Chondrocyte (in vitro differentiated cells): Measurements from ENCODE around the gene SLC13A3. TPM values are rescaled to one million over a fixed set of nuclear protein-coding genes. Genes with fewer than 3 reads are reported as not detected.

Experiments used
- DNase-seq: peaks from one replicate; pipeline ENCODE4 v3.0.0; 2021; ENCODE audit warnings: mixed read lengths, low spot score
- H3K27ac Mint-ChIP-seq: one replicate; pipeline ENCODE4 v1.8.0; 2021; ENCODE audit warnings: mild to moderate bottlenecking, moderate library complexity, mixed read lengths; ENCODE audit not compliant: unreplicated experiment
- H3K27me3 Mint-ChIP-seq: 2 replicates; pipeline ENCODE4 v1.8.0; 2021; ENCODE audit warnings: low read depth, mixed read lengths
- H3K36me3 Mint-ChIP-seq: 2 replicates; pipeline ENCODE4 v1.8.0; 2021; ENCODE audit warnings: low read depth, mixed read lengths
- H3K4me1 Mint-ChIP-seq: 2 replicates; pipeline ENCODE4 v1.8.0; 2021; ENCODE audit warnings: low read depth, mild to moderate bottlenecking, mixed read lengths
- H3K4me3 Mint-ChIP-seq: one replicate; pipeline ENCODE4 v1.8.0; 2021; ENCODE audit warnings: mild to moderate bottlenecking, moderate library complexity, mixed read lengths; ENCODE audit not compliant: unreplicated experiment
- H3K9me3 Mint-ChIP-seq: 2 replicates; pipeline ENCODE4 v1.8.0; 2021; ENCODE audit warnings: low read depth, mixed read lengths
- total RNA-seq: library from RNA; stranded (reverse); gene quantifications from 3 replicates; pipeline ENCODE4 v1.2.1, GENCODE V29; 2021
- TF ChIP-seq, protein P1 (sequence below): fragments of 200-600 bp; sonication (generic); IDR thresholded peaks from 2 replicates; pipeline ENCODE4 v1.5.0; 2021; ENCODE audit warnings: antibody characterized with exemption, mild to moderate bottlenecking, moderate library complexity

Gene SLC13A3
- total RNA-seq, 1 donor from 2014 or later = 2.5 TPM

DNA sequence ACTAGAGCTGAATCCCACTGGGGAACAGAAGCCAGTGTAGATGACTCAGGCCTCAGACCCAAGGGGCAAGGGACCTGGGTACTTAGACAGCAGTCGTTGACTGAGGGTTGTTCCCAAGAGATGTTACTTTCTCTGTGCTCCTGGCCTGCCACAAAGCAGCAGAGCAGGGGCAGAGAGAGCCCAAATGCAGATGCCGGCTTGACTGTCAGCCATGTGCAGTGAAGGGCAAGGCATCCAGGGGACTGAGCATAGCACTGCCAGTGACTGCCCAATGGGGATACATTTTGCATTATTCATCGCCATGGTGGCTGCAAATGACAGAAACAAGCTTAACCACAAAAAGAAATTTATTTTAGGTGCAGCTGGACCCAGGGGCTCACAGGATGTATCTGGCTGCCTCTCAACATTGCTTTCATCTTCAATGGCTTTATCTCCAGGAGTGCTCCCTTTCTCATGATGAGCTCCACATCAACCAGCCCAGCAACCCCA is 45.6 kb upstream of the SLC13A3 start:
- no peak overlapping the region for H3K4me3 Mint-ChIP-seq
- H3K4me1 Mint-ChIP-seq = peaks cover 18% of the 10 kb centered on the region
- H3K27ac Mint-ChIP-seq = no peak overlapping the region
- H3K27me3 Mint-ChIP-seq = no peaks in the 10 kb centered on the region
- no peaks in the 10 kb centered on the region for H3K36me3 Mint-ChIP-seq
- DNase-seq = no peak
- TF ChIP-seq, protein P1, sequence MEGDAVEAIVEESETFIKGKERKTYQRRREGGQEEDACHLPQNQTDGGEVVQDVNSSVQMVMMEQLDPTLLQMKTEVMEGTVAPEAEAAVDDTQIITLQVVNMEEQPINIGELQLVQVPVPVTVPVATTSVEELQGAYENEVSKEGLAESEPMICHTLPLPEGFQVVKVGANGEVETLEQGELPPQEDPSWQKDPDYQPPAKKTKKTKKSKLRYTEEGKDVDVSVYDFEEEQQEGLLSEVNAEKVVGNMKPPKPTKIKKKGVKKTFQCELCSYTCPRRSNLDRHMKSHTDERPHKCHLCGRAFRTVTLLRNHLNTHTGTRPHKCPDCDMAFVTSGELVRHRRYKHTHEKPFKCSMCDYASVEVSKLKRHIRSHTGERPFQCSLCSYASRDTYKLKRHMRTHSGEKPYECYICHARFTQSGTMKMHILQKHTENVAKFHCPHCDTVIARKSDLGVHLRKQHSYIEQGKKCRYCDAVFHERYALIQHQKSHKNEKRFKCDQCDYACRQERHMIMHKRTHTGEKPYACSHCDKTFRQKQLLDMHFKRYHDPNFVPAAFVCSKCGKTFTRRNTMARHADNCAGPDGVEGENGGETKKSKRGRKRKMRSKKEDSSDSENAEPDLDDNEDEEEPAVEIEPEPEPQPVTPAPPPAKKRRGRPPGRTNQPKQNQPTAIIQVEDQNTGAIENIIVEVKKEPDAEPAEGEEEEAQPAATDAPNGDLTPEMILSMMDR = no peak
- H3K9me3 Mint-ChIP-seq = peaks cover 5% of the 10 kb centered on the region

DNA sequence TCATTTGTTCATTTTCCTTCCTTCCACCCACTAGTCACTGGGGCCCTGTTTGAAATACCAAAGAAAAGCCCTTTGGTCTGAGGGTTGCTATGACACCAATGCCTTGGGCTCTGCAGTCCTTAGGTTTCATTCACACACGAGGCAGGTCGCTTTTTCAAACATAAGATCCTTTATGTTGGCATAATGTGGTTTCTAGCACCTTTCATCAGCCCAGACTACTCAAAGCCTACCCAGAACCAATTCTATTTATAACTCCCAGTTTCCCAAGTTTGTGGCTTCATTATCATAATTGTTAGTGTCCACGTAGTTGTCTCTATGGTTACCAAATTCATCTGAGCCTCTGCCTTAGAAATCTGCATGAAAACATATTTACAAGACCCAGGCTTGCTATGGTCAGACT is 44.6 kb upstream of the SLC13A3 start:
- no peak for DNase-seq
- Mint-ChIP-seq H3K27me3 (no peaks in the 10 kb centered on the region), H3K4me1 (peaks cover 19% of the 10 kb centered on the region), H3K4me3 (no peak overlapping the region), H3K9me3 (peaks cover 5% of the 10 kb centered on the region), H3K36me3 (no peaks in the 10 kb centered on the region), H3K27ac (peak overlapping the region; percentile 83)
- TF ChIP-seq, protein P1 = no peak

DNA sequence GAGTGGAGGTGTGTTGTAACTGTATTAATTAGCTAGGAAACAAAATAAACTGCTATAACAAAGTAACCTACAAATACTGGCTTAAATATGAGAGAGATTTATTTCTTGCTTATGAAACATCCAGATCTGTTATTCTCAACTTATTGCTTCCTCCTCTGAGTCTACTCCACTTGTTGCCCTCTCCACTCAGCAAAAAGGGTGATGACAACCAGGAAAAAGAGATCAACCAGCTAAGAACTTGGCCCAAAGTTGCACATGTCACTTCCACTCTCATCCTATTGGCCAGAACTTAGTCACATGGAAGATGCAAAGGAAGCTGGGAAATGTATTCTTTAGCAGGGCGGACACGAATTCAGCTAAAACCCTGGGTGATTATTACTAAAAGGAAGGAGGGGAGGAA is 43.2 kb upstream of the SLC13A3 start:
- peak overlapping the region; percentile 51 for H3K27ac Mint-ChIP-seq
- H3K4me3 Mint-ChIP-seq = no peak overlapping the region
- TF ChIP-seq, protein P1 = no peak
- no peaks in the 10 kb centered on the region for H3K36me3 Mint-ChIP-seq
- no peak for DNase-seq
- H3K27me3 Mint-ChIP-seq = no peaks in the 10 kb centered on the region
- H3K9me3 Mint-ChIP-seq = peaks cover 2% of the 10 kb centered on the region
- peaks cover 29% of the 10 kb centered on the region for H3K4me1 Mint-ChIP-seq

DNA sequence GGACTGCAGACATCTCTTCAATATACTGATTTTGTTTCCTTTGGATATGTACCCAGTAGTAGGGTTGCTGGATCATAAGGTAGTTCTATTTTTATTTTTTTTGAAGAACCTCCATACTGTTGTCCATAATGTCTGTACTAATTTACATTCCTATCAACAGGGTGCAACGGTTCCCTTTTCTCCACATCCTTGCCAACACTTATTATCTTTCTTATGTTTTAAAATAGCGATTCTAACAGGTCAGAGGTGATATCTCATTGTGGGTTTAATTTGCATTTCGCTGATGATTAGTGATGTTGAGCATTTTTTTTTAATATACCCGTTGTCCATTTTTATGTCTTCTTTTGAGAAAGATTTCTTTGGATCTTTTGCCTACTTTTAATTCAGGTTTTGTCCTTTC is 39.9 kb upstream of the SLC13A3 start:
- Mint-ChIP-seq H3K4me3 (no peak overlapping the region), H3K4me1 (peaks cover 48% of the 10 kb centered on the region), H3K27ac (no peak overlapping the region), H3K27me3 (no peaks in the 10 kb centered on the region), H3K9me3 (peaks cover 2% of the 10 kb centered on the region), H3K36me3 (peaks cover 3% of the 10 kb centered on the region)
- TF ChIP-seq, protein P1 = no peak
- no peak for DNase-seq

DNA sequence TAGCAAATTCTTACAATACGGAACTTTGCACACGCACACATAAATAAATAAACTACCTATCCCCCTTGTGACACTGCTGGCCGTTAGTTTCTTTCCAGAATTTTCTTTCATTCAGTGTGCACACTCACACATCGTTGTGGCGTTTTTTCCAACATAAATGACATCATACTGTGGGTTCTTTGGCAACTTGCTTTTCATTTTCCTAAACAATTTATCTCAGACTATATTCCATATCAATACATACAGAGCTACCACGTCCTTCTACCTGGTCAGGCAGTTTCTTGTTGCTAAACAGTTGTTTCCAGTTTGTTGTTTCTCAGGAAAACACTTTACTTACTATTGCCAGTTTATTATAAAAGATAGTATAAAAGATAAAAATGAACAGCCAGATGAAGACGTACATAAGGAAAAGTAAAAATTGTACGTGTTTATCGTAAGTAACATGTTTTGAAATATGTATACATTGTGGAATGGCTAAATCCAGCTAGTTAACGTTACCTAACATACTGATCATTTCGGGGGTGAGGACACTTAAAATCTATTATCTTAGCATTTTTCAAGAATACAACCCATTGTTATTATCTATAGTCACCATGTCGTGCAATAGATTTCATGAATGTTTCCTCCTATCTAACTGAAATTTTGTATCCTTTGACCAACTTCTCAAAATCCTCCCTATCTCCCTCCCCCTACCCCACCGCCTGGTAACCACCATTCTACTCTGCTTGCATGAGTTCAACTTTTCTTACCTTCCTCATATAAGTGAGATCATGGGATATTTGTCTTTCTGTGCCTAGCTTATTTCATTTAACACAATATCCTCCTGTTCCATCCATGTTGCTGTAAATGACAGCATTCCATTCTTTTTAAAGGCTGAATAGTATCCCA is 39.2 kb upstream of the SLC13A3 start:
- no peaks in the 10 kb centered on the region for H3K27me3 Mint-ChIP-seq
- H3K4me3 Mint-ChIP-seq = peak overlapping the region; percentile 76
- TF ChIP-seq, protein P1 = no peak
- H3K9me3 Mint-ChIP-seq = peaks cover 2% of the 10 kb centered on the region
- peaks cover 44% of the 10 kb centered on the region for H3K4me1 Mint-ChIP-seq
- DNase-seq = no peak
- peak overlapping the region; percentile 95 for H3K27ac Mint-ChIP-seq
- H3K36me3 Mint-ChIP-seq = peaks cover 5% of the 10 kb centered on the region
